ENCODE results near the gene KIAA0930.

The KIAA0930 gene

DNA sequence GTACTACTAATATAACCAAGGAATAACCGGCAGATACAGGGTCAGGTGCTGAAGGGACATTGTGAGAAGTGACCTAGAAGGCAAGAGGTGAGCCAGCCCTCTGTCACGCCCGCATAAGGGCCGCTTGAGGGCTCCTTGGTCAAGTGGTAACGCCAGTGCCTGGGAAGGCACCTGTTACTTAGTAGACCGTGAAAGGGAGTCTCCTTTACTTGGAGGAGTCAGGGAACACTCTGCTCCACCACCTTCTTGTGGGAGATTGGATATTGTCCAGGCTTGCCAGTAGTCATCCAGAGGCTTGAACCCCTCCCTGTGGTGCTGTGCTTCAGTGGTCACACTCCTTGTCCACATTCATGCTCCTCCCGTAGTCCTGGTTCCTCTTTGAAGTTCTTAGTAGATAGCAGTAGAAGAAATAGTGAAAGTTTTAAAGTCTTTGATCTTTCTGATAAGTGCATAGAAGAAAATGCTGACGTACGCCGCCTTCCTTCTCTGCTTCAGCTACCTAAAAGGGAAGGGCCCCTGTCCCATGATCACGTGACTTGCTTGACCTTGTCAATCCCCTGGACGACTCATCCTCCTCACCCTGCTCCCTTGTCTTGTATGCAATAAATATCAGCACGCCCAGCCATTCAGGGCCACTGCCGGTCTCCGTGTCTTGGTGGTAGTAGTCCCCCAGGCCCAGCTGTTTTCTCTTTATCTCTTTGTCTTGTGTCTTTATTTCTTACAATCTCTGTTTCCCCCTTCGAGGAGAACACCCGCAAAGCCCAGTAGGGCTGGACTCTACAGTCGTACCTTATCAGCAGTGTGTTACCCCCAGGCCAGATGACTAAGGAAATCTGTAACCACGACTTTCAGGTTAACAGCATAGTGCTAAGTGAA is 70.9 kb downstream of the KIAA0930 start:
- DNase-seq = no peak

DNA sequence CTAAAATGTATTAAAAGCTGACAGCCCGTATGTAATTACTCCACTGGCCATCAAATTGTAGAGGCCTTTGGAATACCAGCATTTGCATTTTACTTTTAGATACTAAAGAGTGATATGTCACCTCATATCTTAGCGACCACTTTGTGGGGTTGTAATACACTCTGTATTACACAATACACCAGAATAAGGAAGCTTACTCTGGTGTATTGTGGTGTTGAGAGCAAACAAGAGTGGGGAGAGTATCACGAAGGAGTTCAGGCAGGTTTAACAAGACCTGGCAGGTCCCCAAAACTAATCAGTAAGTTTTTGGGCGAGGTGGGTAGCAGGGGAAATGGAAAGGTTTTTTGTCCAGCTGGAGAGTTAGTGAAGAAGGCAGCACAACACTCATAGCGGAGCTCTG is 73.8 kb downstream of the KIAA0930 start:
- DNase-seq = no peak

DNA sequence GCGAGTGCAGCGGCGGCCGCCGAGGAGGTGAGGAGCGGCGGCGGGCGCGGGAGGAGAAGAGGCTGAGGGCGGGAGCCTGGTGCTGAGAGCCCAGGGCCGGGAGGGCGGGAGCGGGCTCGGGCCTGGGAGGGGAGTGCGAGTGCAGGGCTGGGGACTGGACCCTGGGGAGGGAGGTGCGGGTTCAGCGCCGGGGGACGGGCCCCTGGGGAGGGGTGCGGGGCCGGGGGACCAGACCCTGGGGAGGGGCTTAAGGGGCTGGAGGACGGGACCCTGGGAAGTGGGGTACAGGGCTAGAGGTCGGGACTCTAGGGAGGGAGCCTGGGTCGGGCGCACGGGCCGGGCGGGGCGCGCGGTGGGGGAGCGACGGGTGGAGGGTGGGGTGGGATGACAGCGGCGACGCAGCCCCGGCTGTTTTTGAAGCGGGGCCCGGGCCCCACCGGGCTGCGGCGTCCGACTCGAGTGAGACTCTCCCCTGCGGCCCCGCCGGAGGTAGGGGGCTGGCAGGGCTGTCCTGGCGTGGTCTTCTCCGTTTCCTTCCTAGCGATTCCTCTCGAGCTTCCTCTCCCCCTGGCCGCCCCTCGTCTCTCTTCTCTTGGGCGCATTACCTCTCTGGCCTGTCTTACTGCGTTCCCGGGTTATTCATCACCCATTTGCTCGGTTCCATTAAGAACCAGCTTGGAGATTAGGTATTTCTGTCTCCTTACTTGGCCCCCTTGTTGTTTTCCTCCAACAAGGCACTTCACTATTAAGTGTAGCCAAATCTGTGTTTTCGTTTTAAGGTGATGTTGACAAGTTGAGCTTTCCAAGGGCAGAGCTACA is 76.2 kb downstream of the KIAA0930 start:
- peak; percentile 36 for DNase-seq

DNA sequence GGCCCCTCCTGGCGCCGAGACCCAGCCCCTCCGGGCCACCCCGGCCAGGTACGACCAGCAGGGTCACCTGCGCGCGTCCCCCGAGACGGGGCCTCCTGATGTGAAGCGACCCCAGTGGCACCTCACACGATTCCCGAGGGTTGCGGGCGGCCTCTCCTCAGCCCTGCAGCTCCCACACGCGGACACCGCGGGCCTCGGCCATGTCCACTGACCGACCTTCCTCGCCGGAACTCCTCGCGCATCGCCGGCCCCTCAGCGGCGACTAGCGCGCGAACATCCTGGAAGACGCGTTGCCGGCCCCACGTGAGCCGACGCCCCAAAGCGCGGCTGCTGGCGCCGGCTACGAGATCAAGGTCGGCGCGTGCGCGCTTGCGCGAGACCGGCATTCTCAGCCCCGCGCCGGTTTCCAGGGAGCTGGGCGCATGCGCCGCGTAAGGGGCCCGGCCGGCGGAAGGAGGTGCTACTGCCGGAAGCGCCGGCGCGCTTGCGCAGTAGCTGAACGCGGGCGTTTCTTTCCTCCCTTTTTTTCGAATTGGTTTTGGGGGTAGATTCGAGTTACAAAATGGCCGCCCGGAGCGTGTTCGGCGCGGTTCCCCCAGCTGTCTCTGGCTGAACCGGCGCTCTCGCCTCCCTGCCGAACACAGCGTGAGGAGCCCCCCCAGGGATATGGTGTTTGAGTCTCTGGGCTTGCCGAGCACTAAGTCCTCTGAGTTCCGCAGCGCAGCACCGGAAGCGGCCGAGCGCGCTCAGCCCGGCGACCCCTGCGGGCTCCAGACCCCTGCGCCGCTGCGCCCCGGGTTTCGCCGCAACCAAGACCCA is 77.0 kb downstream of the KIAA0930 start, which contains the start of gene NUP50:
NUP50 (plus strand) TSS at position 475 of the 819 bp plus-strand sequence. CDS start 4,253 bp downstream, outside the sequence.
- peak; percentile 96 for DNase-seq

DNA sequence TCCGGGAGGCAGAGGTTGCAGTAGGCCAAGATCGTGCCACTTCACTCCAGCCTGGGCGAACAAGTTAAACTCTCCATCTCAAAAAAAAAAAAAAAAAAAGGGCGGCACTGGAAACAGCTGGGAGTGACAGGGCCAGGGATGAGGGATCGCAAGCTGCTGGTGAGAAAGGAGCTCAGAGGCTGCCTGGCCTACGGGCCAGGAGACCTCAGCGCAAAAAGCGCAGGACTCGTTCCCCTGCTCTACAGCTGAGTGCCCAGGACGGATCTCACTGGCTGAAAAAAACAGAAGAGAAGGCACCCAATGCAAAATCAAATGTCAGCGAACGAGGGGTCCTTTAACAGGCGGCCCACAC is 77.6 kb downstream of the KIAA0930 start:
- no peak for DNase-seq

DNA sequence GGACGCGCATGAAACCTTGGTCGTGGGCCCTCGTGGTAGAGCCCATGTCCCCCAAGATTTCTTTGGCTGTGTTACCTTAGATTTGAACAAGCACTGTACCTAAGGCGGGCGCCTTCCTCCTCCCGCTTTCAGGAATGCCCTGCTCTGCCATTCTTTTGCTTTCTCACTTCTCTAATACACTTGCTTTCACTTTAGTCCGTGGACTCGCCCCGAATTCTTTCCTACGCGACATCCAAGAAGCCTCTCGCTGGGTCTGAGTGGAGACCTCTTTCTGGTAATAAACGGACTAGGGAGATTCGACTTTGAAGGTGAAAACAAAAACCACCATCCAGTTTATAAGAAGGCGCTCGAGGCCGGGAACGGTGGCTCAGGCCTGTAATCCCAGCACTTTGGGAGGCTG is 78.2 kb downstream of the KIAA0930 start:
- DNase-seq = no peak

DNA sequence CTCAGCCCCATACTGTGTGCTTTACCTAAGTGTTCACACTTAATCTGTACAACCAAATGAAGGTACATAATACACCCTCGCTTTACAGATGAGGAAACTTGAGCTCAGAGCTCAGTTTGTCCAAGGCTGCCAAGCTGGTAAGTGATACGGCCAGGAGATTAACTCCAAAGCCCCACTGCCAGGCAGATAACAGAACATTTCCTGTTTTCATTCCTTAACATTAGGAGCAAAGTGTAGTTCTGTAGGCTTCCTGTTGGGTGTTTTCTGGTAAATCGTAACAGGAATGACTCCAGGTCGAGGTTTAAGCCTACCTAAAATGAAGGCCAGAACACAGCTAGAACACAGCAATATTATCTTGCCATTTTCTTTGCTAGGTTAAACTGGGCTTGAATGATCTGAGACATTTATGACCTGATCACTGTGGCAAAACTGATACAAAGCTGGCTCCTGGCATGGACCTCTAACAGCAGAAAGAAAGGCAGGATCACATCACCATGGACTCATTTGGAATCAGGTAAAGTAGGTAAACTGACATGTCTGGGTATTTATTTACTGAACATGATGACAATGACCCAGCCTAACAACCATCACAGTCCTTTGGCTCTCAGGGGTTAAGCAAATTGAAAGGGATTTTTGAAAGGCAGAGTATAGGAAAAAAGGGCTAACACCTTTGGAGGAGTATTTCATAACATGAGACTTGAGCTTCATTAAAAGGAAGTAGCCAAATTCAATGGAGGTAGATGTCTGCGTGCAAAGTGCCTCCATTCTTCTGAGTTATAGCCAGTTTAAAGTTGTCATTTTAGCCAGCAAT is 80.8 kb downstream of the KIAA0930 start:
- no peak for DNase-seq

DNA sequence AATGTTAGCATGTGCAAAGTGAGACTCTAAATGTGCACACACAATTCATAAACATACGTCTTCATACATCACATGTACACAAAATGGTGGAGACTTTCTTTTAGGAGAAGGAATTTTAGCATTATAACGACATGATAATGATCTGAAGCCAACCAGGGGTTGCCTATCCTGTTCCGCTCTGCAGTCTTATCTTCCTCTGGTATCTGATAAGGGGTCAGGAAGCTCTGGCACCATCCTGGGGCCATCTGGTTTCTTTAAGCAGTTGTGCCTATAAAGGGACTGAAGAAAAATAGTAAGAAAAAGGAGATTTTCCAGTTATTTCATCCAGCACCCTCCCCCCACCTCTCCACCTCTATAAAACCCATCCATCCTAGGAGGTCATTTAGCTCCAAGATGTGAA is 82.8 kb downstream of the KIAA0930 start:
- no peak for DNase-seq

DNA sequence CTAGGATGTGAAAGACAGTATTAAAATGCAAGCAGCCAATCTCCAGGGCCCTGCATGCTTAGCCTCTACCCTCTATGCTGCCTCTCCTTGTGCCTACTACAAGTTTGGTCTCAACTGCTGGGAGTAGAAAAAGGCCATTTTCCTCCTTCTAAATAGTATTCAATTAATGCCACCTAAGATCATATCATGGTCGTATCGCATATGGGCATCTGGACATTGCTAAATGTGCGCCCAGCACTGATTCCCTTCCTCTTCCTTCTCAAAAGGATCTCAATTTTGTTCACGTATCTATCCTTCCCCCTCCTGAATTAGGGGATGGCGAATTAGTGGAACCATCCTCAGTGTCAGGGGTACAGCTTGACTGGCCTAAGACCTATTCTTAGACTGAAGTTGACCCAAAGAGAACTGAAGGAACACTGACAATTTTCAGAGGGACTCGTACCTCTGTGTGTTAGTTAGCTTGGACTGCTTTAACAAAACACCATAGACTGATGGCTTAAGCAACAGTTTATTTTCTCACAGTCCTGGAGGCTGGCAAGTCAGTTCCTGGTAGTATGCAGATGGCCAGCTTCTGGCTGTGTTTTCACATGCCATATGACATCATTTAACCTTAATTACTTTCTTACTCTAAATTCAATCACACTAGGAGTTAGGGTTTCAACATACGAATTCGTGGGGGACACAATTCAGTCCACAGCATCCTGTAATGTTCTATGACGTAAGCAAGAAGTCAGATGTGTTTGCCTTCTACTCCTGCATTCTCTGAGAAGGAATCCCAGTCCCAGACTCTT is 85.4 kb downstream of the KIAA0930 start:
- no peak for DNase-seq

DNA sequence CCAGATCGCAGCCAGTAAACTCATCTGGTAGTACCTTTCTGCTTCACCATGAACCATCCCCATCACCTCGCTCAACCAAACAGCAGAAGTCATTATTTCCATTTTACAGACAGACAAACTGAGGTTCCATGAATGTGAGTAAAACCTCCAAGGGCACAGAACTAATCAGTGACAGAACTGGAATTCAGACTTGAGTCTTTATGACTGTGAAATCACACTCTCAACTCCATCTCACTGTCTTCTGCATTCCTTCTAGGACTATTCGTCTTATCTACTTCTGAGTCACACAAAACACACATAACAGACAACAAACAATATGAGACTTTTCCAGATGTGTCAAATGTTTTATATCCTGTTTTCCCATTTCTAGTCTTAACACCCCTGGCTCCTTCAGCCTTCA is 86.3 kb downstream of the KIAA0930 start:
- DNase-seq = no peak

DNA sequence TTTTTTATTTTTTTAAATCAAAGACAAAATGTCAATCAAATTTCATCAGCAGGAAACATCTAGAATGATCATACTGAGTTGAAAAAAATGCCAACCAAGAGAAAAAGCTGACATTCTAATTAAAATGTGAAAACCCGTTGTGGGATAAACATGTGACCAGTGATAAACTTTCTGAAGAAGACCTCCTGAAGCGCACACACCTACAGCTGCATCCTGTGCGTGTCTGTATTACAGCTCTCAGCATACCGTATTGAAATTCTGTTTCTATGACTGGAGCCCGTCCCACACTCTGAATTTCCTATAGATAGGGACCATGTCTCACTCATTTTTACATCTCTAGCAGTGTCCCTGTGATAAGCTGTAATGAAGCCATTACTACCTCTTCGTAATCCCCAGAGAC is 89.2 kb downstream of the KIAA0930 start:
- no peak for DNase-seq

DNA sequence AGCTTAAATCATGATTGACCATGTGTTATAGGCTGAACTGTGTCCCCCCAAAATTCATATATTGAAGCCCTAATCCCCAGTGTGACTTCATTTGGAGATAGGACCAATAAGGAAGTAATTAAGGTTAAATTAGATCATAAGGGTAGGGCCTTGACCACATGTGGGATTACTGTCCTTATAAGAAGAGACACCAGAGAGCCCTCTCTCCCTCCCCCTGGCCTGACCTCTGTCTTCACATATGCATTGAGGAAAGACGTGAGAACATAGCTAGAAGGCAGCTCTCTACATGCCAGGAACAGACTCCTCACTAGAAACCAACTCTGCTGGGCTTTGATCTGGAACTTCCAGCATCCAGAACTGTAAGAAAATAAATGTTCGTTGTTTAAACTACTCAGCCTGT is 90.6 kb downstream of the KIAA0930 start:
- DNase-seq = no peak

DNA sequence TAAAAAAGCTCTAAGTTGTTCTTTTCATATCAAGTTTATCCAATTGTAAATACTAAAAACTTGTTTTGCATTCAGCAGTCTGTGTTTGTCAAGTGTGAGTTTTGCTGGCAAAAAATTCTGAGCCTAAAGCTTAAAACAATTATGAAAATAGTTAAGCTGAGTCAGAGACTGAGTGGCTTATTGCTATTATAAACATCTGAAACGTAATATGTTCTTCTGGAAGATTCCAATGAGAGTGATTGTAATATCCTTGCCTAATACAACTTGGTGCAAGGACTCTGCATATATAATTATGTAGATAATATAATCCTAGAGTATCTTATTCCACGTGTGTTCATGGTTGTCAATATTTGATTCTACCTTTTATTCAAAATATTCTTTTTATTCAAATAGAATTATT is 91.0 kb downstream of the KIAA0930 start:
- DNase-seq = no peak

DNA sequence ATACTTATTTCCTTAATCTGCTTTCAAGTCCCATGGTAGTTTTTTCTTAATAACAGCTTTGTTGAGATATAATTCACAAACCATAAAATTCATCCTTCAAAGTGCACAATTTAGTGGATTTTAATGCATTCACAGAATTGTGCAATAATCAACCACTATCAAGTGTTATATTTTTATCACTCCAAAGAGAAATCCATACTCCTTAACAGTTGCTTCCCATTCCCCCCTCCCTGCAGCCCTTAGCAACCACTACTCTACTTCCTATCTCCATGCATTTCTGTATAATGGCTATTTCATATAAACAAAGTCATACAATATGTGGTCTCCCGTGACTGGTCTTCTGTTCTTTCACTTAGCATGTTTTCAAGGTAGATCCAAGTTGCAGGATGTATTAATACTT is 95.8 kb downstream of the KIAA0930 start:
- no peak for DNase-seq

DNA sequence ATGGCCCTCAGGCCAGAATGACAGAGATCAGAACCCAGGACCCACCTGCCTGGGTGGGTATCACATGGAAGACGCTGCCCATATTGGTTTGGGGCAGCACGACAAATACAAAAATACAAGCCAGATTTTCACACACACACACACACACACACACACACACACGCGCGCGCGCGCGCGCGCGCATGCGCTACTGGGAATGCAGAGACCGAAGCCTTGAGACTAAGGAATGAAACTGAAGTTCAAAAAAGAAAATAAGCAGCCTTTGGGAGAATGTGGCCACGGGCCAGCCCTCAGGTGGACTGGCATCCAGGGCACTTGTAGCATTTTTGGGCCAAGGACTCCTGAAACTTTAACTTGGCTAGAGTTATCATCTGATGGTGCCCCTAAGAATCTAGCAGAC is 98.3 kb downstream of the KIAA0930 start:
- no peak for DNase-seq
